ENCODE measurements around the gene PDE1C.
"Not testable (repeated sequence)": the region's sequence is repeated elsewhere in the genome, so short reads cannot be mapped to it uniquely, and the experiment has no call there.

PDE1C gene

GRCh38 chr7:32070406-32071360 lies at the start of gene PDE1C:
PDE1C (minus strand) TSS chr7:32070407.
- no peak for DNase-seq

- DNase-seq = no peak
Measured at GRCh38 chr7:32119790-32120196, 49.6 kb upstream of the PDE1C start.

- DNase-seq = no peak
Measured at GRCh38 chr7:32117837-32118236, 47.6 kb upstream of the PDE1C start.

GRCh38 chr7:32116436-32116835 lies 46.2 kb upstream of the PDE1C start:
- DNase-seq = no peak

- no peak for DNase-seq
Measured at GRCh38 chr7:32115831-32116230, 45.6 kb upstream of the PDE1C start.

- no peak for DNase-seq
Measured at GRCh38 chr7:32108651-32109050, 38.4 kb upstream of the PDE1C start.

- no peak for DNase-seq
Measured at GRCh38 chr7:32104766-32105165, 34.6 kb upstream of the PDE1C start.

GRCh38 chr7:32103361-32103760 lies 33.2 kb upstream of the PDE1C start:
- no peak for DNase-seq

- no peak for DNase-seq
Measured at GRCh38 chr7:32102432-32102873, 32.2 kb upstream of the PDE1C start.

- DNase-seq = no peak
Measured at GRCh38 chr7:32100407-32100907, 30.2 kb upstream of the PDE1C start.

GRCh38 chr7:32094516-32094915 lies 24.3 kb upstream of the PDE1C start:
- no peak for DNase-seq

- DNase-seq = no peak
Measured at GRCh38 chr7:32093415-32094408, 23.5 kb upstream of the PDE1C start.

GRCh38 chr7:32092346-32092745 lies 22.1 kb upstream of the PDE1C start:
- no peak for DNase-seq

- DNase-seq = no peak
Measured at GRCh38 chr7:32091608-32092210, 21.5 kb upstream of the PDE1C start.

- no peak for DNase-seq
Measured at GRCh38 chr7:32089678-32090077, 19.5 kb upstream of the PDE1C start.

GRCh38 chr7:32089256-32089655 lies 19.0 kb upstream of the PDE1C start:
- no peak for DNase-seq

- DNase-seq = no peak
Measured at GRCh38 chr7:32088451-32088881, 18.3 kb upstream of the PDE1C start.

- DNase-seq = no peak
Measured at GRCh38 chr7:32079510-32079909, 9.3 kb upstream of the PDE1C start.

GRCh38 chr7:32078824-32079223 lies 8.6 kb upstream of the PDE1C start:
- DNase-seq = no peak

- DNase-seq = no peak
Measured at GRCh38 chr7:32077806-32078205, 7.6 kb upstream of the PDE1C start.

GRCh38 chr7:32076802-32077201 lies 6.6 kb upstream of the PDE1C start:
- DNase-seq = not testable (repeated sequence)

GRCh38 chr7:32075612-32076011 lies 5.4 kb upstream of the PDE1C start:
- no peak for DNase-seq
